GM12878 (cell line): ENCODE data around the gene ZC3H12D. TPM values are rescaled to one million over a fixed set of nuclear protein-coding genes. Genes with fewer than 3 reads are reported as not detected.

ENCODE experiments used
- BACH1 ChIP-seq: fragments of 450-650 bp; IDR thresholded peaks from 2 replicates; pipeline ENCODE4 v1.6.1; 2017; ENCODE audit warnings: mild to moderate bottlenecking, borderline replicate concordance
- BCL3 ChIP-seq: IDR thresholded peaks from 2 replicates; pipeline ENCODE4 v1.6.1; 2011; ENCODE audit warnings: borderline replicate concordance, low read depth, mild to moderate bottlenecking, moderate library complexity, low read length; ENCODE audit not compliant: insufficient read depth, poor library complexity, severe bottlenecking
- CREB1 ChIP-seq: IDR thresholded peaks from 2 replicates; pipeline ENCODE4 v1.6.1; 2012; ENCODE audit warnings: low read depth, mild to moderate bottlenecking, inconsistent platforms
- CUX1 ChIP-seq: IDR thresholded peaks from 2 replicates; pipeline ENCODE4 v1.6.1; 2012; ENCODE audit warnings: improper control_type of control experiment, low read depth, low read length; ENCODE audit not compliant: insufficient replicate concordance
- EGR1 ChIP-seq, 2 experiments: IDR thresholded peaks; 1 replicate in 1 of 2; 2 replicates in 1 of 2; pipeline ENCODE4 v1.6.1; 2011 to 2012; ENCODE audit warnings: low read depth in 2 of 2, low read length in 2 of 2, borderline replicate concordance in 1 of 2, mild to moderate bottlenecking in 1 of 2, moderate library complexity in 1 of 2
- ESRRA ChIP-seq: IDR thresholded peaks from 2 replicates; pipeline ENCODE4 v1.6.1; 2012; ENCODE audit warnings: mild to moderate bottlenecking, low read length, improper control_type of control experiment
- IKZF2 ChIP-seq, 2 experiments: fragments of 450-650 bp; IDR thresholded peaks; 2 replicates each; pipeline ENCODE4 v1.6.1; 2017; ENCODE audit warnings: mild to moderate bottlenecking in 2 of 2, moderate library complexity in 2 of 2
- KLF5 ChIP-seq: fragments of 450-650 bp; IDR thresholded peaks from 2 replicates; pipeline ENCODE4 v1.6.1; 2014; ENCODE audit warnings: mild to moderate bottlenecking; ENCODE audit not compliant: partially characterized antibody
- NR2C2 ChIP-seq: IDR thresholded peaks from 2 replicates; pipeline ENCODE4 v1.6.1; 2011; ENCODE audit warnings: borderline replicate concordance, low read depth; ENCODE audit not compliant: control insufficient read depth, insufficient read length
- RAD21 ChIP-seq: IDR thresholded peaks from 2 replicates; pipeline ENCODE4 v1.6.1; 2011; ENCODE audit warnings: mild to moderate bottlenecking, low read depth, low read length, moderate library complexity; ENCODE audit not compliant: insufficient read depth
- RELB ChIP-seq: fragments of 450-650 bp; IDR thresholded peaks from 2 replicates; pipeline ENCODE4 v1.6.1; 2017; ENCODE audit warnings: low read depth, mild to moderate bottlenecking, moderate library complexity
- REST ChIP-seq: IDR thresholded peaks from 2 replicates; pipeline ENCODE4 v1.6.1; 2012; ENCODE audit warnings: mild to moderate bottlenecking, low read depth, low read length
- SMAD1 ChIP-seq: fragments of 450-650 bp; IDR thresholded peaks from 2 replicates; pipeline ENCODE4 v1.6.1; 2018; ENCODE audit warnings: mild to moderate bottlenecking, low read depth; ENCODE audit not compliant: partially characterized antibody
- SP1 ChIP-seq: IDR thresholded peaks from one replicate; pipeline ENCODE4 v1.6.1; 2011; ENCODE audit warnings: low read depth, low read length
- SRF ChIP-seq, 2 experiments: IDR thresholded peaks; 2 replicates each; pipeline ENCODE4 v1.6.1; 2011; ENCODE audit warnings: low read depth in 2 of 2, low read length in 2 of 2, mild to moderate bottlenecking in 1 of 2, moderate library complexity in 1 of 2
- TCF3 ChIP-seq: IDR thresholded peaks from 2 replicates; pipeline ENCODE4 v1.6.1; 2012; ENCODE audit warnings: low read depth, mild to moderate bottlenecking, low read length, borderline replicate concordance; ENCODE audit not compliant: insufficient read depth
- polyA plus RNA-seq, 11 experiments: library from polyadenylated mRNA; depleted of rRNA in 4 of 11; unstranded in 6 of 11; stranded (reverse) in 5 of 11; fragments of >200 nt; fragmentation: Nextera tagmentation in 4 of 11; fragmentation: Illumina TruSeq in 1 of 11; extraction: Ambion mirVana in 4 of 11; extraction: Trizol in 1 of 11; gene quantifications; 1 replicate in 1 of 11; 2 replicates in 10 of 11; pipeline versions ENCODE4 v1.2.1 to v1.2.3, GENCODE V29; 2011 to 2016; ENCODE audit warnings: inconsistent platforms in 2 of 11, missing spikeins in 2 of 11, low read depth in 1 of 11
- total RNA-seq, 4 experiments: library from RNA; depleted of rRNA in 3 of 4; stranded (reverse); fragments of >200 nt in 3 of 4; fragmentation: Illumina TruSeq in 1 of 4; extraction: Trizol in 1 of 4; gene quantifications; 2 replicates each; pipeline versions ENCODE4 v1.2.1 to v1.2.3, GENCODE V29; 2013 to 2021

The ZC3H12D gene
- total and polyA plus RNA-seq, 10 of the 15 experiments (the other 5 are each of a cell fraction or from before 2014, with no cell fraction given) = 1.4 to 29.7 (median 8.8) TPM

GRCh38 chr6:149473080-149474052 lies 11.4 kb downstream of the ZC3H12D start (continued):
- TF ChIP-seq CUX1 (peak; percentile 39), IKZF2 (IDR thresholded peaks at IDR 0.05) (peak; percentile 37 to 45; a peak in 3 of 4 replicates), REST (no peak), EGR1 (IDR thresholded peaks at IDR 0.05; ENCODE audit: borderline replicate concordance in 1 of 2, low read depth in 2 of 2, low read length in 2 of 2) (no peak), ESRRA (no peak), RELB (peak; percentile 48; the same call in 1 of the 2 replicates), BACH1 (no peak), TCF3 (no peak), SP1 (no peak), RAD21 (peak; percentile 34; the same call in 1 of the 2 replicates), BCL3 (peak; percentile 50), SRF (IDR thresholded peaks at IDR 0.05; ENCODE audit: low read depth in 2 of 2, low read length in 2 of 2) (no peak), NR2C2 (no peak), CREB1 (no peak), KLF5 (no peak), SMAD1 (no peak)
